Measurements from ENCODE around the gene MED6.
A peak's percentile ranks its signal among the peaks of the same experiment; 100 is the strongest.

Gene MED6

GRCh38 chr14:70600382-70601157 lies at the start of gene MED6:
TSS of gene MED6 (minus strand) at chr14:70600655. CDS start at chr14:70600637, 18 bp downstream.
- in situ Hi-C loops (cut with HindIII; ENCODE audit: low pct_unique_long_range_greater_than_20kb, low sequenced_read_pairs) = no loop called here
- peak; percentile 77 to 96 for DNase-seq (ENCODE audit: low read depth in 1 of 2, low spot score in 1 of 2)
- no peak for TF ChIP-seq JUND (IDR thresholded peaks at IDR 0.05; ENCODE audit: low read depth)

DNA sequence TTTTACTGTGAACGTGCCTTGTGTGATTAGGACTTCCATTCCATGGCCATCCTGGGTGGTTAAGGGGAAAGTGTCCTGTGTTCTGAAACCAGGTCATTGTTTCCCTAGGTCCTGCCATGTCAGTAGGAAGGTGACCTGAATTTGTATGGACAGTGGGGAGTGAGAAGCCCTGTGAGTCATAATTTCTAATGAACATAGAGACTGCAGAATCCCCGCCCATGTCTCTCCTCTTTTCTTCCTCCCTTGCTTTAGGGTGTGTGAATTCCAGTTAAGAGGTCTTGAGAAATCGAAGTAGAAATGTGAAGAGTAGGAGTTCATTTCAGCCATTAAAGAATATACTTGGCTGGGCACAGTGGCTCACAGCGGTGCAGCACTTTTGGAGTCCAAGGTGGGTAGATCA lies 49.3 kb upstream of the MED6 start:
- no peak for DNase-seq (ENCODE audit: low read depth in 1 of 2, low spot score in 1 of 2)
- no peak for TF ChIP-seq JUND (IDR thresholded peaks at IDR 0.05; ENCODE audit: low read depth)
- in situ Hi-C loops (cut with HindIII; ENCODE audit: low pct_unique_long_range_greater_than_20kb, low sequenced_read_pairs) = no loop called here

DNA sequence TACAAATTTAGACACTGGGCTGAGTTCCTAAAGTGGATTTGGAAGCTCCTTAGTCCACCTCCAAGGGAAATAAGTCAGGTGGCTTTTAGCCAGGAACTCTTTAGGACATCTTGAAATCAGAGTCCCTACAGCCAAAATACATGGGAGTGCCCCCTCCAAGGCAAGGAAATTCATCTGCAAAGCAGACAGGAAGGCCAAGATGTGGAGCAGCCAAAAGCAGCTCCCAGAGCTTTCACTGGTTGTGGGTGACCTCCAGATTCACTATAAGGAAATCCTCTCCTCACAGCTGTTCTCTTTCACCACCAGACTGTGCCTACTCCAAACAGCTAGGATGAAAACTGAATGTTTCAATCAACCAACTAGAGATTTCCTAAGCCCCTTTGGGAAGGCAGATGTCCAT lies 47.9 kb upstream of the MED6 start:
- TF ChIP-seq JUND (IDR thresholded peaks at IDR 0.05; ENCODE audit: low read depth) = no peak
- in situ Hi-C loops (cut with HindIII; ENCODE audit: low pct_unique_long_range_greater_than_20kb, low sequenced_read_pairs) = no loop called here

GRCh38 chr14:70646705-70647104 lies 46.2 kb upstream of the MED6 start:
- in situ Hi-C loops (cut with HindIII; ENCODE audit: low pct_unique_long_range_greater_than_20kb, low sequenced_read_pairs) = no loop called here
- TF ChIP-seq JUND (IDR thresholded peaks at IDR 0.05; ENCODE audit: low read depth) = no peak
- no peak for DNase-seq (ENCODE audit: low read depth in 1 of 2, low spot score in 1 of 2)

More for the DNA sequence above, 47.9 kb upstream of the MED6 start:
- no peak for DNase-seq (ENCODE audit: low read depth in 1 of 2, low spot score in 1 of 2)

DNA sequence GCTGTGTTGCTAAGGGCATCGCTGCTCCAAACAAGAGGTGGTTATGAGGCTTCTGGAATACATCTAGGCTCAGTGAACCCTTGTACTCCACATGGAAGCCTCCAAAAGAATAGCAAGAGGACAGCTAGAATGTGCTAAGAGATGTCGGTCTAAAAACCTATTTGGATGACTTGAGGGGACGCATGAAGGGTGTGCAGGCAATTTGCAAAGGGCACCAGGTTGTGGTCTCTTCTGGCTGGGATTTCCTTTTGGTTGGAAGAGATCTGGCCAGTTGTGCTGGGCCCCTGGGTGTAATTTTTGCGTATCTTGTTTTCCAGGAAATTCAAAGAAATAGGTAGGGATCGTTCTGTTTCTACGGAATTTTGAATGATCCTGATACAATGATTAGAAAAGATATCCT lies 45.4 kb upstream of the MED6 start:
- DNase-seq (ENCODE audit: low read depth in 1 of 2, low spot score in 1 of 2) = no peak
- no peak for TF ChIP-seq JUND (IDR thresholded peaks at IDR 0.05; ENCODE audit: low read depth)
- in situ Hi-C loops (cut with HindIII; ENCODE audit: low pct_unique_long_range_greater_than_20kb, low sequenced_read_pairs) = no loop called here

- in situ Hi-C loops (cut with HindIII; ENCODE audit: low pct_unique_long_range_greater_than_20kb, low sequenced_read_pairs) = no loop called here
- no peak for DNase-seq (ENCODE audit: low read depth in 1 of 2, low spot score in 1 of 2)
- no peak for TF ChIP-seq JUND (IDR thresholded peaks at IDR 0.05; ENCODE audit: low read depth)
Measured at GRCh38 chr14:70643967-70644366, 43.5 kb upstream of the MED6 start.

GRCh38 chr14:70642303-70643235 lies 42.1 kb upstream of the MED6 start:
- in situ Hi-C loops (cut with HindIII; ENCODE audit: low pct_unique_long_range_greater_than_20kb, low sequenced_read_pairs) = no loop called here
- DNase-seq (ENCODE audit: low read depth in 1 of 2, low spot score in 1 of 2) = peak; percentile 43 to 58
- no peak for TF ChIP-seq JUND (IDR thresholded peaks at IDR 0.05; ENCODE audit: low read depth)

DNA sequence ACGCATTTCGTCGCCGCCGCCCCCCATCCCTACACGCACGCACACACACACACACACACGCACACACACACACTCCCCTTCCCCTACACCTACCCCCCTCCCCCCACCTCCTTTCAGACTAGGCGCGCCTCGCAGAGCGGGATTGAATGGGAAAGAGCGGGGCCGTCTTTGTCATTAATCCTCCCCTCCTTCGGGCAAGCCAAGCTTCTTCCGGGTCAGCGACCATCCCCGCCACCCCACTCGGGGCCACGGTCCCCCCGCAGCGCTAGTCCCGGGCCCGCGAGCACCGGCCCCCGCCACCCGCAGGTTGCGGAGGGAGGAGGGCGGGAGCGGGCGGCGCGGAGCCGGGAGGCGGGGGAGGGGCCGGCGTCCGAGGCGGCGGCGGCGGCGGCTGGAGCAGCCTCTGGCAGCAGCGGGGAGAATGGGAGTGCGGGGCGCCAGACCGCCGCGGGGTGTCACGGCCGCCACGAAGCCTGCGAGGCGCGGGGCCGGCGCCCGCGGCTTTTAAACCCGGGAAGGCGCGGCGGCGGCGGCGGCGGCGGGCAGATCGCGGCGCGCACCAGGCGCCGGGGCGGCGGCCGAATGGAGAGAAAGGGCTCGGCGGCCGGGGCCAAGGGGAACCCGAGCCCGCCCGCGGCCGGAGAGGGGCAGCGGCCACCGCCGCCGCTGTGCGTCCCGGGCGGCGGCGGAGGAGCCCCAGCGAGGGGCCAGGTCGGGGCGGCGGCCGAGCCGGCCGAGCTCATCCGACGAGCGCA lies 41.3 kb upstream of the MED6 start, which contains the start of gene TTC9:
TSS of gene TTC9 (plus strand) at position 369 of the 755 bp plus-strand sequence. CDS start at position 583, 214 bp downstream.
- no peak for TF ChIP-seq JUND (IDR thresholded peaks at IDR 0.05; ENCODE audit: low read depth)
- DNase-seq (ENCODE audit: low read depth in 1 of 2, low spot score in 1 of 2) = peak; percentile 44 to 86
- in situ Hi-C loops (cut with HindIII; ENCODE audit: low pct_unique_long_range_greater_than_20kb, low sequenced_read_pairs) = no loop called here

DNA sequence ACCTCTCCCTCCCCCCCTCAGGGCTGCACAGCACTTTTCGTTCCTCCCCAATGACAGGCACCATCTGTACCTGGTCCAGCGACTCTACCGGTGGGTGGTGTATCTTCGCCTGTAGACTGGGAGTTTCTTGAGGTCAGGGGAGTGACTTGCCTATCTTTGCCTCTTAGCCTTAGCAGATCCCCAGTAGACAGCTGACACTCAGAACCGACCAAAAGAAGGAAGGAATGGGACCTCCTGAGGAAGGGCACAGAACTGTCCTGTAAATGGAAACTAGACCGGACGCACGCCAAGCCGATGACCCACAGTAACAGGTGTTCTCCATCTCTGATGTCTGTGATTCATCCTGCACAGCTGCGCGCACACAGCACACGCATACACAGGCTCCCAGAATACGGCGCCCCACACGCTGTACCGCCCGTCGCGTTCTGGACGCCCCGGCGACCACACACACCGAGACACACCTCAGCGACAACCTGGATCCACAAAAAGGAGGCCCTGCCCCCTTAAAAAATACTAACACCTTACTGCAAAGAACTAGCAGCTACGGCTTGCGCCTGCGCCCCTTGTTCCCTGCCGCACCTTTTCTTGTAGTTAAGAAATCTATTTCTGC lies 40.6 kb upstream of the MED6 start:
- peak; percentile 57 to 80 for DNase-seq (ENCODE audit: low read depth in 1 of 2, low spot score in 1 of 2)
- in situ Hi-C loops (cut with HindIII; ENCODE audit: low pct_unique_long_range_greater_than_20kb, low sequenced_read_pairs) = no loop called here
- no peak for TF ChIP-seq JUND (IDR thresholded peaks at IDR 0.05; ENCODE audit: low read depth)

DNA sequence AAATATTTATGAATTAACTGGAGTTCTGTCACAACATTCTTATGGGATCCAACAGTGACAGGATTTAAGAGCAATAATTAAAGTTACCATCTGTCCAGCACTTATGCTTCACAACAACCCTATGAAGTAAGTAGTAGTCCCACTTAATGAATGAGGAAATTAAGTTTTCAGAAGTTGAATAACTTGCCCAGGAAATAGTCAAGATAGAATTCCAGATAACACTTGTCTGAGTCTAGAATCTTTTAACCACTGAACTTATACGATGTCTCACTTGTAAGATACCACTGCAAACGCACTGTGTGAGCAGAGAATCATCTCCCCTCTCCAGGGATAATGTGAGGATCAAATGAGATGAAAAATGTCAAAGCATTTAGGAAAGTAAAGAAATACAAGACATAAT lies 38.0 kb upstream of the MED6 start:
- TF ChIP-seq JUND (IDR thresholded peaks at IDR 0.05; ENCODE audit: low read depth) = no peak
- in situ Hi-C loops (cut with HindIII; ENCODE audit: low pct_unique_long_range_greater_than_20kb, low sequenced_read_pairs) = no loop called here
- DNase-seq (ENCODE audit: low read depth in 1 of 2, low spot score in 1 of 2) = peak in 1 of 2 experiments; percentile 6

- DNase-seq (ENCODE audit: low read depth in 1 of 2, low spot score in 1 of 2) = no peak
- no peak for TF ChIP-seq JUND (IDR thresholded peaks at IDR 0.05; ENCODE audit: low read depth)
- in situ Hi-C loops (cut with HindIII; ENCODE audit: low pct_unique_long_range_greater_than_20kb, low sequenced_read_pairs) = no loop called here
Measured at GRCh38 chr14:70635971-70636595, 35.6 kb upstream of the MED6 start.

All from T47D (cell line).